Left hindlimb (tissue), 1 donor: Measurements from ENCODE around the gene RAB3IP.
"Not testable (repeated sequence)": the region's sequence is repeated elsewhere in the genome, so short reads cannot be mapped to it uniquely, and the experiment has no call there.

ENCODE experiments used
- DNase-seq: peaks from one replicate; pipeline ENCODE4 v3.0.0-alpha.2; 2018

Gene RAB3IP

GRCh38 chr12:69837657-69838415 lies 99.2 kb downstream of the RAB3IP start:
- DNase-seq, result no peak

GRCh38 chr12:69840727-69841126 lies 102.1 kb downstream of the RAB3IP start:
- no peak for DNase-seq

GRCh38 chr12:69843608-69844007 lies 104.9 kb downstream of the RAB3IP start:
- no peak for DNase-seq

GRCh38 chr12:69844416-69844815 lies 105.8 kb downstream of the RAB3IP start:
- no peak for DNase-seq

- no peak for DNase-seq
These were observed 106.2 kb downstream of the RAB3IP start for GRCh38 chr12:69844836-69845235.

GRCh38 chr12:69846976-69847375 lies 108.3 kb downstream of the RAB3IP start:
- no peak for DNase-seq

- no peak for DNase-seq
These were observed 113.3 kb downstream of the RAB3IP start for GRCh38 chr12:69851976-69852375.

GRCh38 chr12:69853176-69853961 lies 114.7 kb downstream of the RAB3IP start:
- not testable (repeated sequence) for DNase-seq

GRCh38 chr12:69866698-69867097 lies 128.0 kb downstream of the RAB3IP start:
- no peak for DNase-seq

- no peak for DNase-seq
These were observed 130.0 kb downstream of the RAB3IP start for GRCh38 chr12:69868695-69869094.

GRCh38 chr12:69872804-69873203 lies 134.1 kb downstream of the RAB3IP start:
- DNase-seq, result no peak
